ENCODE measurements around the gene CD247.

The CD247 gene

DNA sequence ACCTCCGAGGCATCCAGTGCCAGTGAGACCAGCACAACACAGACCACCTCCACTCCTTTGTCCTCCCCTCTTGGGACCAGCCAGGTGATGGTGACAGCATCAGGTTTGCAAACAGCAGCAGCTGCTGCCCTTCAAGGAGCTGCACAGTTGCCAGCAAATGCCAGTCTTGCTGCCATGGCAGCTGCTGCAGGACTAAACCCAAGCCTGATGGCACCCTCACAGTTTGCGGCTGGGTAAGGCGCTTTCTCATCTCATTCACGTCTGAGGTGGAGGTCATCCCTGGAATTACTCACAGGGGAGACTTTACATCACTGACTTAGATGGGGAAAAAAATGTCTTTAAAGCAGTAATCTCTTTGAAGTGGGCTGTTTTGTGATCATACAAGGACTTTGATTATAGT is 106.3 kb downstream of the CD247 start:
- DNase-seq (ENCODE audit: low spot score), result no peak

GRCh38 chr1:167409183-167409582 is 109.1 kb downstream of the CD247 start:
- peak; percentile 14 for DNase-seq (ENCODE audit: low spot score)

DNA sequence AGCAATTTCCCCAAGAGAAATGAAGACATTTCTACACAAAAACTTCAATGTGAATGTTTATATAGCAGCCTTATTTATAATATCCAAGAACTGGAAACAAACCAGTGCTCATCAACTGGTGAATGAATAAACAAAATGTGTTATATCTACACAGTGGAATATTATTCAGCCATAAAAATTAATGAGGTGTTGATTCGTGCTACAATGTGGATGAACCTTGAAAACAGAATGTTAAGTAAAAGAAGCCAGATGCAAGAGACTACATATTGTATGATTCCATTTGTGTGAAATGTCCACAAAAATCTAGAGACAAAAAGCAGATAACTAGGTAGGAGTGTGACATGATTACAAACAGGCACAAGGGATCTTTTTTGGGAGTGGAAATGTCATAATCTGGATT is 110.0 kb downstream of the CD247 start:
- no peak for DNase-seq (ENCODE audit: low spot score)

DNA sequence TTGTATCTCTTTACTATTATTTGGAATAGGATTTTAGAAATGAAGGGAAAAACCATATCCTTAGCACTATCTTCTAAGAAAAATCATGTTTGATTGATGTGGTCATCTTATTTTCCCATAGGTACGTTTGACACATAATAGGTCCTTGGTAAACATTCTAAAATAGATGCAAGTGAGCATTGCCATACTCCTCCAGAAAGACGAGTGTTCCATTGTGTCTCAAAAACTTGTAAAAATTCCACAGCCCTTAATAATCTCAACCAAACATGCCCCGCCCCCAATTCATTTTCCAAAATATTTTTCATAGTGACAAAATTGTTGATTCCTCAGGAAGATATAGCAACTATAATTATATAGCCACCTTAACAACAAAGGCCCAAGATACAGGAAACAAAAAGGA is 113.4 kb downstream of the CD247 start:
- DNase-seq (ENCODE audit: low spot score), result no peak

DNA sequence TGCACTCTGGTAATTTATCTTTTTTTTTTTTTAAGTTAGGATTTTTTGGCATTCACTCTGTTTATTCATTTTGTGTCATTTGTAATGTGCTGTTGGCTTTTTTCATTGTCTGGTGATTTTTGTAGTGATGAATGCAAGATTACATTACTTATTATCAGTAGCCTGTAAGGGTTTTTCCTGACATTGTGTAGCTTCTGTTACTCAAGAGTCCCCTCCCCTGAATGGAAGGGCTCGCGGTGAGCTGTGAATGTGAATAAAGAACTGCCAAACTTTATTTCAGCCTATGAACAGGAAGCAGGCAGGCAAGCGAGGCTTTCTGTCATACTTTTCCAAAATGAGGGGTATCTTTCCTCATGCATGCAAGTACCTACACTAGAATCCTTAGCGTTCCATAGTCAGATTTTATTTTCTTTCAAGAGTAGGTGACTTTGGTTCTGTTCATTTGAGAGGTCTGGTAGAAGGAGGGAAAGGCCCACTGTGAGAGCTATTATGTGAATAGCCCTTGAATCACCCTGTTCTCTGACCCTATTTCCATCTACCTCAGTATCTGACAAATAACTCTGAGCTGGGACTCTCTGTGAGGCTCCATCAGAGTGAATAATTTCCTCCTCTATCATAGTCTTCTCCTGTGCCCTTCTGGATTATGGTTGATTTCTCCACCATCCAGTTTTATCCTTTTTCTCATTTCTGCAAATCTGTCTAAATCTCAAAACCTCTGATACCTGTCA is 114.0 kb downstream of the CD247 start:
- no peak for DNase-seq (ENCODE audit: low spot score)

DNA sequence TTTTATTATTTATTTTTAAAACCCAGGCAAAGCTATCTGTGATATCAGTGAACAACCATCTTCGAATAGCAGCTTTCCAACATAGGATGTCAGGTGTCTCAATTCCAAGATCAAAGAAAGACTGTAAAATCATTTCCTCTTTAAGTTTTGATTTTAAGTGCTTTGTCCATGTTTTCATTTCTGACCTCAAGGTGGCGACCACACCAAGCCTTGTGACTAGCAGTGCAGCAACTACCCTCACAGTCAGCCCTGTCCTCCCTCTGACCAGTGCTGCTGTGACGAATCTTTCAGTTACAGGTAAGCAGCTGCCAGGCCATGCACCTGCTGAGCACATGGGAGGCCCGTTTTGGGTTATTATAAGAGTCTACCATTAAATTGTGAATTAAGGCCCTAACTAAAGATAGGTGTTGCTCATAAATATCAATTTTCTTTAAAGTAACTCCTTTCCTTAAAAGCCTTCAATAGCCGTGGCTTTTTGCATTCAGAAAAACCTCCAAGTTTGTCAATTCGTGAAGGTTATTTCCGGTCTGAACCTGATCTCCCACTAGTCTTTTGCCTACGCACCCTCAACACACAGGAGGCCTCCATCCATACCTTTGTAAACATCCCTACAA is 117.0 kb downstream of the CD247 start:
- peak; percentile 64 for DNase-seq (ENCODE audit: low spot score)

- DNase-seq (ENCODE audit: low spot score), result no peak
Observed at GRCh38 chr1:167400359-167400953, 117.9 kb downstream of the CD247 start.

DNA sequence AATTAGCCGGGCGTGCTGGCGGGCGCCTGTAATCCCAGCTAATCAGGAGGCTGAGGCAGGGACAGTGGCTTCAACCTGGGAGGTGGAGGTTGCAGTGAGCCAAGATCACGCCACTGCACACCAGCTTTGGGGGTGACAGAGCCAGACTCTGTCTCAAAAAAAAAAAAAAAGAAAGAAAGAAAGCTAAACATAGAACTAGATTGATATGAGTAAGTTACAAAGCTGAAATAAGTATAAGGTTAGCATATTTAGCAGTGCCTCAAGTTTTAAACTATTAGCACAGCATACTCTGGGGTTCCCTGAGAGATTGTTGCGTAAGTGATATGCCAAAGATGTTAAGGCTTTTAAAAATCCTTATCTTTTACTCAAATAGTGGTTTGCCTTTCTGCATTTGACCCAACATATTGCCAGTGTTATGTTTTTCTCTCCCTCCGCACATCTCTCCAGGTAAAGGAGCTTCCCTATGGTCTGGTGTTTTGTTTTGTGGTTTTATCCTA is 126.1 kb downstream of the CD247 start:
- DNase-seq (ENCODE audit: low spot score), result no peak

DNA sequence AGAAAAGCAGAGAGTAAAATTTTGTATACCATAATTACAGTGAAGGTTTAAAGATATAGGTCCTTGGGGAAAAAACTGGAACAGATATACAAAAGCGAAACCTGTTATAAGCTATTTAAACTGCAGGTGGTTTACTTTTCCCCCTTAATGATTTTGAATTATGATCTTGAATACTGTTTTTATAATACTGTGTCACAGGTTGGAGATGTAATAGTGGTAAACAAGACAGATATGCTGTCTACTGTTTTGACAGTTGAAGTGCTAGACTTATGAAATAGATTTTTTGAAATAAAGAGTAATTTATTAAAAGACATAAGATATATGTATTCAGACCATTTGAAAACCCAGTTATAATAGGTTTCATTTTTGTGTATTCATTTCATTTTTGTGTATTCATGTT is 129.4 kb downstream of the CD247 start:
- DNase-seq (ENCODE audit: low spot score), result no peak

DNA sequence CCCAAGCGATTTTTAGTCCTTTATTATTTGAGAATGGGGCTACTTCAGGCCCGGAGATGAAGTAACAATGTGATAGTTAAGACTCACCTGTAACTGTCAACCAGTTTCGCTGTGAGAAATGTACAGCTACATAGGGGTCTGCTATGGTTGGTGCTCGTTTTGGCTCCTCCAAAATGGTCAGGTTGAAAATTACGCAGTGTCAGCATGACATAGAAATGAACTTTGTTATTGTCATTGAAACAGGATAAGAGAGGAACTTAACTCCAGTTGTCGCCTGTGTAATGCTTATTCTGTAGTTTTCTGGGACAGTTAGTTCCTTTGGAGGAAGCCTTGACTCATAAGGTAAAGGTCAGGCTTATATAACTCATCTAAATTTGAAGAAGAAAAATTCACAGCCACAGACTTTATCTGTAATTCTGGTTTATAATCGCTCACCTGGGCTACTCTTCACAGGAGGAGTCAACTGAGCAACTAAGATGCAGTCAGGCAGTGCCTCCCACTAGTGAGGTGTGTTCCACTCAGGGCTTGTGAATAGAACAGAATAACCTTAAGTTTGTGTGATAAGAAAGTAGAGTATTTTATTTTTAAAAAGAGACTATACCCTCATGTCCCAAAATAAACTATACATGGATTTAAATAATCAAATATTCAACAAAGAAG is 130.9 kb downstream of the CD247 start:
- no peak for DNase-seq (ENCODE audit: low spot score)
